NB4 (cell line): Measurements from ENCODE around the gene CTU2.
A peak's percentile ranks its signal among the peaks of the same experiment; 100 is the strongest.
"Not testable (repeated sequence)": the region's sequence is repeated elsewhere in the genome, so short reads cannot be mapped to it uniquely, and the experiment has no call there.

Source experiments
- DNase-seq: peaks from one replicate; pipeline ENCODE4 v3.0.0; 2010; ENCODE audit warnings: low read depth
- H3K4me3 ChIP-seq: one replicate; pipeline ENCODE4 v1.5.1; 2011; ENCODE audit warnings: mild to moderate bottlenecking, low read depth, low read length, moderate library complexity
- CTCF ChIP-seq: IDR thresholded peaks from one replicate; pipeline ENCODE4 v1.5.1; 2012; ENCODE audit warnings: low read depth, low read length
- MAX ChIP-seq: IDR thresholded peaks from 2 replicates; pipeline ENCODE4 v1.6.1; 2011; ENCODE audit warnings: low read depth, low read length
- MYC ChIP-seq: IDR thresholded peaks from 2 replicates; pipeline ENCODE4 v1.6.1; 2011; ENCODE audit warnings: low read depth, low read length
- POLR2A ChIP-seq: IDR thresholded peaks from 2 replicates; pipeline ENCODE4 v1.6.1; 2011; ENCODE audit warnings: mild to moderate bottlenecking; ENCODE audit not compliant: insufficient read length; ENCODE audit errors: extremely low read depth

Gene CTU2

DNA sequence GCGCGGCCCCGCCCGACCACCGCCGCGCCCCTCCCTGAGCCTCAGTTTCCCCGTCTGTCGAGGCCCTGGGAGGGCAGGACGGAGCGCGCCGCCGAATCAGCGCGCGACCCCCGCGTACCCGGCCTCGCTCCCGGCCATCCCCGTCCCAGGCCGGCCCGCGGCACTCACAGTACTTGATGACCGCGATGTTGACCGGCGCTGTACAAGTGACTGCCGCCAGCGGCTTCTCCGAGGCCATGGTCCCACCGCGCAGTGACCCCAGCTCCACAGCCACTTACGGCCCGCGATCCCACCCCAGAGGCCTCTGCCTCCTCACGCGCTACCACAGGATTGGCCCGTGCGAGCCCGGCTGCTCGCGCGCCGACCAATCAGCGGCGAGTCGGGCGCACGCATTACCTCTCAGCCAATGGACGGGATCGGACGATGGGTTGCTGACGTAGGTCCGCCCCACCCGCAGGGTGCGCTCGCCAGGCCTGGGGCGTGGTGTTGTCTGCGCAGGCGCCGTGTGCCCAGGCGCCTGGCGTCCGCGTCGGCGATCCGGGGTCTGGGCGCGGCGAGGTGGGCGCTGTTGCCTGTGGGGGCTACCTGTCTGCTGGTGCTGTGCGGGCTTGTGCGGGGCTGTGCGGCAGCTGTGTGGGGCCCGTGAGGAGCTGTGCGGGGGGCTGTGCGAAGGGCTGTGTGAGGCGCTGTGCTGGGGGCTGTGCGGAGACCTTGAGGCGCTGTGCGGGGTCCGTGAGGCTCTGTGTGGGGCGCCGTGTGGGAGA lies 43.3 kb upstream of the CTU2 start, which contains the start of gene MVD:
TSS of gene MVD (minus strand) at position 249 of the 764 bp plus-strand sequence. CDS start at position 238, 11 bp downstream.
- peak within 1 kb of the TSS; percentile 76 for H3K4me3 ChIP-seq
- TF ChIP-seq POLR2A (peak; percentile 80), MYC (peak; percentile 44; the same call in 1 of the 2 replicates), CTCF (no peak), MAX (peak; percentile 54)
- peak; percentile 99 for DNase-seq

GRCh38 chr16:88665148-88665547 lies 41.2 kb upstream of the CTU2 start:
- no peak overlapping the region for H3K4me3 ChIP-seq
- no peak for DNase-seq
- no peak for TF ChIP-seq POLR2A
- no peak for TF ChIP-seq CTCF
- no peak for TF ChIP-seq MYC
- TF ChIP-seq MAX, result no peak

- H3K4me3 ChIP-seq, result no peak overlapping the region
- no peak for TF ChIP-seq MAX
- no peak for TF ChIP-seq MYC
- no peak for TF ChIP-seq CTCF
- TF ChIP-seq POLR2A, result no peak
- no peak for DNase-seq
These were observed 40.7 kb upstream of the CTU2 start for GRCh38 chr16:88665570-88665969.

DNA sequence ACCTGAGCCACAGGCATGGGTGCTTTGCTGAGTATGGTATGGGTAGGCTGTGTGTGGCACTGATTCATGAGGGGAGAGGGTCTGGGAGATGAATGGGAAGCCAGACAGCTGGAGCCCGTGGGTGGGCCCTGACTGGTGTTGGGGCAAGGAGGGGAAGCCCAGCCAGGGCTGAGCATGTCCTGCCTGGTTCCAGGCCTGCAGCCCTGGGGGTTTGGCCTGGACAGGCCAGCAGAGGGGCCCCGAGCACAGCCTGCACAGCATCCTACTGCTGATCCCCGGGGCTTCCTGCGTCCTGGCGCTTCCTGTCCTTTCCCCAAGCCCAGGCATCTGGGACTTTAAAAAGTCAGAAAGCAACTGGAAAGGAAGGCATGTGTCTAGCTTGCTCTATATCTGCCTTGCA lies 38.8 kb upstream of the CTU2 start:
- no peak for DNase-seq
- TF ChIP-seq CTCF (no peak), POLR2A (no peak), MYC (no peak), MAX (no peak)

GRCh38 chr16:88669493-88669892 lies 36.8 kb upstream of the CTU2 start:
- not testable (repeated sequence) for DNase-seq, H3K4me3 ChIP-seq

More for the DNA sequence above, 38.8 kb upstream of the CTU2 start:
- H3K4me3 ChIP-seq, result no peak overlapping the region

GRCh38 chr16:88669980-88670379 lies 36.3 kb upstream of the CTU2 start:
- no peak for DNase-seq
- no peak overlapping the region for H3K4me3 ChIP-seq
- TF ChIP-seq MAX (no peak), MYC (no peak), CTCF (no peak), POLR2A (no peak)
